Measurements from ENCODE around the gene MZT2B. TPM values are rescaled to one million over a fixed set of nuclear protein-coding genes. Genes with fewer than 3 reads are reported as not detected.
A peak's percentile ranks its signal among the peaks of the same experiment; 100 is the strongest.
"Not testable (repeated sequence)": the region's sequence is repeated elsewhere in the genome, so short reads cannot be mapped to it uniquely, and the experiment has no call there.

Gene MZT2B
- total RNA-seq, 2 experiments from 2014 or later, result 281 to 343 TPM

DNA sequence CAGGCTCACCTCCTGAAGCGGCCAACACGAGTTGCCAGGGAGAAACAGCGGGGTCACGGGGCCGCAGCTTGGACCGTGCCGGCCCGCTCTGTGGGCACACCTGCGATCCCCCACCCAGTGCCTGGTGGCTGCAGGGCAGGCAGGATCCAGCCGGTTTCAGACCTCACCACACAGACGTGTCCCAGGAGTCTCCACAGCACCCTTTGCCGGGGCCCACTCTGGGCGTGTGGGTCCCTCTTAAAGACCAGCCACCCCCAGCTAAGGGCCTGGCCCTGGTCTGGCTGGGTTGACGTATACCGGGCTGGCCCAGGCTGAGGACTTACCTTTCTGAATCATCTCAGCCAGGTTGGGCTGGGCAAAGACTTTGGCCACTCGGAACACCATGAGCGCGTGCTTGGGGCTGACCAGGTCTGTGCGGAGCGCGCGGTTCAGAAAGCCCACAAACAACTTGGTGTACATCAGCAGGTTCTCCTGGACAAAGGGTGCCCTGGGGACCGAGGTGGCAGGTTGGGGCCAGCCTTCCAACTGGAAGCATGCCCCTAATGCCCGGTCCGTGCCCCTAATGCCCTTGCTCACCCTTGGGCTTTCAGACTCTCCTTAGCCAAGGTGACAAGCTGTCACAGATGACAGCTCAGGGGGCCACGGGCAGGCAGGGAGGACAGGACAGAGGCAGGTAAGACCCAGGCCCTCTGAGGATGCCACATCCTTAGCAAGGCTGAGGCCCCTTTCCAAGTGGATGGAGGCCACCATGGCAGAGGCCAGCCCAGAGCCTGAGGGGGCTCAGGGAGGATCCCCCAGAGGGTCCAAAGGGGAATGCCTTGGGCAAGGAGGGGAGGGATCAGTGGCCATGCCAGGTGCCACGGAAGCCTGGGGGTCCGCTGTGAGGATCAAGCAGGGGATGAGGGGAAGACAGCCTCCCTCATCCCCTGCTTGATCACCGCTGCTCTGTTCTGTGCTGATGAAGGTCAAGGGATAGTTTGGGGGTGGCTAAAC is 27.0 kb upstream of the MZT2B start:
- CTCF ChIA-PET, result no interaction called here

DNA sequence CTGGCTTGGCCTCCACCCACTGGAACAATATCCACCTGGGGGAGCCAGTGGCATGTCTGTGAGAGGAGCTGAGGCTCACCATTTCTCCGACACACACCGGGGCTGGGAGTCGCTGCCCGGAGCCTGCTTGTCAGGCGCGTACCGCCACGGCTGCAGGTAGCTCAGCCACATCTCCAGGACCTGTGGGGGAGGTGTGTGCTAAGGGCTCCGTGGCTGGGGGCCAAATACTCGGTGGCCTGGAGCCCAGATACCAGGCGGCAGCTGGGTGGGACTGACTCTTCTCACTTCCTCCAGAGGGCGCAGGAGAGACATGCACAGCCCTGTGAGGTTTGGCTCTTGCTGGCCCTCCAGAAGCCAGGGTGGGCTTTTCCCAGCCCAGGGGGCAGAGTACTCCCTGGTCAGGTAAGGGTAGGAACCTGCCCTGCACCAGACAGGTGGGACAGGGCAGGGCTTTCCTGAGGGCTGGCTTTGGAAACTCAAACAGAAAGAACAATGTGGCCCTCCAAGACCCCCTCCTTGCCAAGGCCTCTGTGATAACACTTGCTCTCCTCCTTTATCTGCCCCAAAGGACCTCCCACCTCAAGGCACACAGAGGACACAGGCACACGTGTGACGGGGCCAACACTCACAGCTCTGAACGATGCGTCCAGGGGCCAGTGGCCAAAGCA is 26.0 kb upstream of the MZT2B start:
- H3K36me3 Mint-ChIP-seq (ENCODE audit: low read depth), result peaks cover 21% of the 10 kb centered on the region
- H3K9me3 Mint-ChIP-seq (ENCODE audit: low read depth); H3K4me3 Mint-ChIP-seq; POLR2A ChIA-PET; H3K27ac Mint-ChIP-seq; CTCF ChIA-PET; H3K27me3 Mint-ChIP-seq; DNase-seq; H3K4me1 Mint-ChIP-seq: not testable (repeated sequence)
- ATAC-seq, result peak; percentile 21
- intact Hi-C loops (cut with DNase I, micrococcal nuclease), result loop anchor here in 1 of 2 experiments (1.0 kb wide), 1 partner anchor 176 kb away; no protein-coding TSS in a partner anchor

More for the DNA sequence above, 27.0 kb upstream of the MZT2B start:
- intact Hi-C loops (cut with DNase I, micrococcal nuclease), result no loop called here
- POLR2A ChIA-PET, result no interaction called here
- ATAC-seq (no peak), DNase-seq (no peak)
- Mint-ChIP-seq H3K27ac (no peak overlapping the region), H3K4me1 (no peaks in the 10 kb centered on the region), H3K27me3 (no peaks in the 10 kb centered on the region), H3K36me3 (ENCODE audit: low read depth) (peaks cover 19% of the 10 kb centered on the region), H3K4me3 (no peak overlapping the region), H3K9me3 (ENCODE audit: low read depth) (no peaks in the 10 kb centered on the region)

DNA sequence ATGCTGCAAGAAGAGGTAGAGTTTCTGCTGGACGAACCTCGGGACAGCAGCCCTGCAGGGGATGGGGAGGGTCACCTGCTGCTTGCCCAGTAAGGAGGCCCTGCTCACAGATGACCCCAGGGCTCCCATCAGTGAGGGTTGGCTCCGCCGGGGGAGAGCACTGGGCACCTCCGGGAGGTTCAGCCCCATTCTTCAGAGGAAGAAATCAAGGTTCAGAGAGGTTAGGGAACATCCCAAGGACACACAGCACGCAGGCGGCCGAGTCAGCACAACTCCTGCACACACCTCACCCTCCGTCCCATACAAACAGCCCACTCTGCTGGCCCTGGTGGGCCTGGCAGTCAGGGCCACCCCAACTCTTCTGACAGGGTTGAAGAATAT is 25.4 kb upstream of the MZT2B start:
- peaks cover 21% of the 10 kb centered on the region for H3K36me3 Mint-ChIP-seq (ENCODE audit: low read depth)
- no peaks in the 10 kb centered on the region for H3K4me1 Mint-ChIP-seq
- no peaks in the 10 kb centered on the region for H3K27me3 Mint-ChIP-seq
- intact Hi-C loops (cut with DNase I, micrococcal nuclease), result loop anchor here in 1 of 2 experiments (1.0 kb wide), 1 partner anchor 176 kb away; no protein-coding TSS in a partner anchor
- ChIA-PET POLR2A (no interaction called here), CTCF (no interaction called here)
- H3K4me3 Mint-ChIP-seq, result no peak overlapping the region
- H3K27ac Mint-ChIP-seq, result no peak overlapping the region
- ATAC-seq (no peak), DNase-seq (no peak)
- H3K9me3 Mint-ChIP-seq (ENCODE audit: low read depth), result no peaks in the 10 kb centered on the region

GRCh38 chr2:130157354-130157753 is 24.7 kb upstream of the MZT2B start:
- POLR2A ChIA-PET, result interaction anchor here (1.0 kb wide), 1 partner anchor 23 kb away, joined by 3 read pairs; no protein-coding TSS in a partner anchor
- CTCF ChIA-PET; H3K27ac Mint-ChIP-seq; H3K27me3 Mint-ChIP-seq; ATAC-seq; DNase-seq; H3K4me3 Mint-ChIP-seq; intact Hi-C loops (cut with DNase I, micrococcal nuclease); H3K9me3 Mint-ChIP-seq (ENCODE audit: low read depth); H3K4me1 Mint-ChIP-seq: not testable (repeated sequence)
- H3K36me3 Mint-ChIP-seq (ENCODE audit: low read depth), result peaks cover 20% of the 10 kb centered on the region

GRCh38 chr2:130157825-130158514 is 24.1 kb upstream of the MZT2B start:
- H3K36me3 Mint-ChIP-seq (ENCODE audit: low read depth), result peaks cover 20% of the 10 kb centered on the region
- intact Hi-C loops (cut with DNase I, micrococcal nuclease); H3K4me1 Mint-ChIP-seq; H3K27me3 Mint-ChIP-seq; H3K4me3 Mint-ChIP-seq; H3K9me3 Mint-ChIP-seq (ENCODE audit: low read depth); DNase-seq; H3K27ac Mint-ChIP-seq: not testable (repeated sequence)
- CTCF ChIA-PET, result interaction anchor here (1.3 kb wide), 1 partner anchor 174 kb away, joined by 3 read pairs; no protein-coding TSS in a partner anchor
- ATAC-seq, result peak; percentile 41
- POLR2A ChIA-PET, result interaction anchor here (1.0 to 1.3 kb wide), 2 partner anchors 22 to 23 kb away, joined by 3 to 4 read pairs; partner anchors contain the start of gene SMPD4

DNA sequence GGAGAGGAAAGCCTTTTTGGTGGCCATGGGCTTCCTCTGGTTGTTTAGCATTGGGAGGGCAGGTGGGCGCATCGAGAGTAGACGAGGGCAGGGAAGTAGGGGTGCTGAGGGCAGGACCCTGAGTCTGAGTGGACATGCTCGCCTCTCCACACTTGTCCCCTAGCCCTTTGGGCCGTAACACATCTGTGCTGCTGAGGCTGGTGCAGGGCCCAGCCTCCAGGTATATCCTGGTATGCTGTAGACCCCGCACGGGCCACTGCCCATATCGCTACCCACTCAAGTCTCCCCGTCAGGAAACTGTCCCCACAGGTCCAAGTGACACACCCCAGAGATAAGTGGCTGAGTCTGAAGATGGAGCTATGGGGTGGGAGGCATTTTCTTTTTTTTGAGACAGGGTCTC is 23.4 kb upstream of the MZT2B start:
- ChIA-PET POLR2A (interaction anchor here (1.3 kb wide), 1 partner anchor 23 kb away, joined by 4 read pairs; the partner anchor contains the start of gene SMPD4), CTCF (interaction anchor here (1.3 kb wide), 1 partner anchor 174 kb away, joined by 3 read pairs; no protein-coding TSS in a partner anchor)
- Mint-ChIP-seq H3K9me3 (ENCODE audit: low read depth) (no peaks in the 10 kb centered on the region), H3K27me3 (no peaks in the 10 kb centered on the region), H3K4me1 (no peaks in the 10 kb centered on the region), H3K4me3 (no peak overlapping the region), H3K36me3 (ENCODE audit: low read depth) (peaks cover 18% of the 10 kb centered on the region), H3K27ac (no peak overlapping the region)
- ATAC-seq, result no peak
- no peak for DNase-seq
- intact Hi-C loops (cut with DNase I, micrococcal nuclease), result no loop called here

GRCh38 chr2:130159376-130159775 is 22.7 kb upstream of the MZT2B start:
- ChIA-PET POLR2A (interaction anchor here (1.3 kb wide), 1 partner anchor 22 kb away, joined by 4 read pairs; the partner anchor contains the start of gene SMPD4), CTCF (interaction anchor here (1.3 kb wide), 1 partner anchor 173 kb away, joined by 3 read pairs; no protein-coding TSS in a partner anchor)
- H3K27ac Mint-ChIP-seq; H3K27me3 Mint-ChIP-seq; H3K4me3 Mint-ChIP-seq; intact Hi-C loops (cut with DNase I, micrococcal nuclease); H3K9me3 Mint-ChIP-seq (ENCODE audit: low read depth); H3K4me1 Mint-ChIP-seq; DNase-seq; ATAC-seq: not testable (repeated sequence)
- peaks cover 21% of the 10 kb centered on the region for H3K36me3 Mint-ChIP-seq (ENCODE audit: low read depth)

DNA sequence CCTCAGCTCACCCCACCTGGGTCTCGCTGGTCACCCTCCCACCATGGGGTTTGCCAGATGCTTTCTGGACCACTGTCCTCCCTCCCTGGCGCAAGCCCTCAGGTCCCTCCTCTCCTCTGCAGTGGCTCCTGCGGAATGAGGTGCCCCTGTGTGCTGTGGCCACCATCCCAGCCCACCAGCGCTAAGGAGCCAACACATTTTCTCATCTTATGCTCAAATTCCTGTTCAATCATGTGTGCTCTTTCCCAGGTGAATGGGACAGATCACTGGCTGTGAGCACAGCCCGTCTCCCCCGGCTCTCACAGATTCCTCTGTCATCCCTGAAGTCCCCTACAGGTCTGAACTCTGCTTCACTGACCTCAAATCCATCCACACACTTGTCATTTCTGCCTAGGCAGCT is 21.9 kb upstream of the MZT2B start:
- intact Hi-C loops (cut with DNase I, micrococcal nuclease), result no loop called here

GRCh38 chr2:130160838-130161705 is 21.0 kb upstream of the MZT2B start:
- H3K4me3 Mint-ChIP-seq; ATAC-seq; H3K27ac Mint-ChIP-seq; H3K27me3 Mint-ChIP-seq; intact Hi-C loops (cut with DNase I, micrococcal nuclease); DNase-seq; H3K9me3 Mint-ChIP-seq (ENCODE audit: low read depth); H3K4me1 Mint-ChIP-seq; CTCF ChIA-PET; POLR2A ChIA-PET: not testable (repeated sequence)
- H3K36me3 Mint-ChIP-seq (ENCODE audit: low read depth), result peaks cover 35% of the 10 kb centered on the region

More for the DNA sequence above, 21.9 kb upstream of the MZT2B start:
- ChIA-PET POLR2A (no interaction called here), CTCF (no interaction called here)
- no peaks in the 10 kb centered on the region for H3K27me3 Mint-ChIP-seq
- H3K4me3 Mint-ChIP-seq, result no peak overlapping the region
- peaks cover 26% of the 10 kb centered on the region for H3K36me3 Mint-ChIP-seq (ENCODE audit: low read depth)
- ATAC-seq, result no peak
- no peak for DNase-seq
- H3K9me3 Mint-ChIP-seq (ENCODE audit: low read depth), result no peaks in the 10 kb centered on the region
- no peak overlapping the region for H3K27ac Mint-ChIP-seq
- no peaks in the 10 kb centered on the region for H3K4me1 Mint-ChIP-seq

GRCh38 chr2:130162486-130162885 is 19.6 kb upstream of the MZT2B start:
- H3K27ac Mint-ChIP-seq; ATAC-seq; H3K9me3 Mint-ChIP-seq (ENCODE audit: low read depth); CTCF ChIA-PET; DNase-seq; H3K27me3 Mint-ChIP-seq; intact Hi-C loops (cut with DNase I, micrococcal nuclease); H3K4me1 Mint-ChIP-seq; POLR2A ChIA-PET; H3K4me3 Mint-ChIP-seq: not testable (repeated sequence)
- H3K36me3 Mint-ChIP-seq (ENCODE audit: low read depth), result peaks cover 41% of the 10 kb centered on the region

Data from activated CD4-positive, alpha-beta T cell treated with anti-CD3 and anti-CD28 coated beads for 36 hours (primary cell).